WI38 (cell line): ENCODE measurements around the gene HEXIM2.

Experiments
- H3K4me3 ChIP-seq: 2 replicates; pipeline ENCODE4 v1.5.1; 2011; ENCODE audit warnings: low read depth, mild to moderate bottlenecking, control low read depth, low read length
- CTCF ChIP-seq: IDR thresholded peaks from 2 replicates; pipeline ENCODE4 v1.5.1; 2012; ENCODE audit warnings: low read depth, mild to moderate bottlenecking, control low read depth, low read length

Gene HEXIM2

GRCh38 chr17:45164734-45165269, 3.1 kb downstream of the HEXIM2 start:
- TF ChIP-seq CTCF = no peak
- no peak overlapping the region for H3K4me3 ChIP-seq

- no peak for TF ChIP-seq CTCF
These were observed 7.5 kb downstream of the HEXIM2 start for GRCh38 chr17:45168991-45169752.

GRCh38 chr17:45170280-45170930, 8.7 kb downstream of the HEXIM2 start:
- TF ChIP-seq CTCF = no peak
- no peak overlapping the region for H3K4me3 ChIP-seq

More at GRCh38 chr17:45168991-45169752, 7.5 kb downstream of the HEXIM2 start:
- H3K4me3 ChIP-seq = no peak overlapping the region

GRCh38 chr17:45170931-45171337, 9.3 kb downstream of the HEXIM2 start:
- no peak overlapping the region for H3K4me3 ChIP-seq
- TF ChIP-seq CTCF = no peak

GRCh38 chr17:45171338-45172231, 9.9 kb downstream of the HEXIM2 start:
- no peak for TF ChIP-seq CTCF
- H3K4me3 ChIP-seq = no peak overlapping the region

GRCh38 chr17:45172232-45172540, 10.5 kb downstream of the HEXIM2 start:
- no peak for TF ChIP-seq CTCF
- H3K4me3 ChIP-seq = no peak overlapping the region
